IPS-18c (cell line): ENCODE results near the gene CEP44.
"Not testable (repeated sequence)": the region's sequence is repeated elsewhere in the genome, so short reads cannot be mapped to it uniquely, and the experiment has no call there.

Experiments
- H3K4me3 ChIP-seq: 2 replicates; pipeline ENCODE4 v1.7.0; 2013; ENCODE audit warnings: low read depth, mild to moderate bottlenecking, low read length, moderate library complexity; ENCODE audit not compliant: insufficient read depth
- H3K9me3 ChIP-seq: one replicate; pipeline ENCODE4 v1.6.1; 2013; ENCODE audit warnings: mild to moderate bottlenecking, low read length, moderate library complexity; ENCODE audit not compliant: control insufficient read depth, insufficient read depth

Gene CEP44

GRCh38 chr4:174358410-174358809 lies 74.7 kb downstream of the CEP44 start:
- no peak overlapping the region for H3K4me3 ChIP-seq
- no peaks in the 10 kb centered on the region for H3K9me3 ChIP-seq

GRCh38 chr4:174358829-174359228 lies 75.1 kb downstream of the CEP44 start:
- no peak overlapping the region for H3K4me3 ChIP-seq
- H3K9me3 ChIP-seq: peaks cover 1% of the 10 kb centered on the region

- peaks cover 6% of the 10 kb centered on the region for H3K9me3 ChIP-seq
- H3K4me3 ChIP-seq: no peak overlapping the region
Measured at GRCh38 chr4:174362340-174362739, 78.6 kb downstream of the CEP44 start.

GRCh38 chr4:174363782-174364181 lies 80.1 kb downstream of the CEP44 start:
- not testable (repeated sequence) for H3K4me3 ChIP-seq, H3K9me3 ChIP-seq

GRCh38 chr4:174365018-174365587 lies 81.4 kb downstream of the CEP44 start:
- Histone ChIP-seq H3K4me3 (no peak overlapping the region), H3K9me3 (peaks cover 6% of the 10 kb centered on the region)

GRCh38 chr4:174369985-174370384 lies 86.3 kb downstream of the CEP44 start:
- no peak overlapping the region for H3K4me3 ChIP-seq

GRCh38 chr4:174373821-174374220 lies 90.1 kb downstream of the CEP44 start:
- Histone ChIP-seq H3K9me3 (no peaks in the 10 kb centered on the region), H3K4me3 (no peak overlapping the region)

More at GRCh38 chr4:174369985-174370384, 86.3 kb downstream of the CEP44 start:
- no peaks in the 10 kb centered on the region for H3K9me3 ChIP-seq

- H3K9me3 ChIP-seq: no peaks in the 10 kb centered on the region
- H3K4me3 ChIP-seq: no peak overlapping the region
Measured at GRCh38 chr4:174375422-174375821, 91.7 kb downstream of the CEP44 start.

GRCh38 chr4:174377613-174378012 lies 93.9 kb downstream of the CEP44 start:
- H3K9me3 ChIP-seq: no peaks in the 10 kb centered on the region

GRCh38 chr4:174378951-174379350 lies 95.2 kb downstream of the CEP44 start:
- Histone ChIP-seq H3K9me3 (no peaks in the 10 kb centered on the region), H3K4me3 (no peak overlapping the region)

More at GRCh38 chr4:174377613-174378012, 93.9 kb downstream of the CEP44 start:
- no peak overlapping the region for H3K4me3 ChIP-seq

- not testable (repeated sequence) for H3K9me3 ChIP-seq, H3K4me3 ChIP-seq
Measured at GRCh38 chr4:174380206-174380605, 96.5 kb downstream of the CEP44 start.

GRCh38 chr4:174380699-174381439 lies 97.2 kb downstream of the CEP44 start:
- H3K9me3 ChIP-seq: no peaks in the 10 kb centered on the region
- no peak overlapping the region for H3K4me3 ChIP-seq

GRCh38 chr4:174381440-174381800 lies 97.7 kb downstream of the CEP44 start:
- no peak overlapping the region for H3K4me3 ChIP-seq
- no peaks in the 10 kb centered on the region for H3K9me3 ChIP-seq
